ENCODE results near the gene SLC37A3. TPM values are rescaled to one million over a fixed set of nuclear protein-coding genes. Genes with fewer than 3 reads are reported as not detected.

SLC37A3 gene
- total RNA-seq, 1 donor from 2014 or later = 98.3 TPM

DNA sequence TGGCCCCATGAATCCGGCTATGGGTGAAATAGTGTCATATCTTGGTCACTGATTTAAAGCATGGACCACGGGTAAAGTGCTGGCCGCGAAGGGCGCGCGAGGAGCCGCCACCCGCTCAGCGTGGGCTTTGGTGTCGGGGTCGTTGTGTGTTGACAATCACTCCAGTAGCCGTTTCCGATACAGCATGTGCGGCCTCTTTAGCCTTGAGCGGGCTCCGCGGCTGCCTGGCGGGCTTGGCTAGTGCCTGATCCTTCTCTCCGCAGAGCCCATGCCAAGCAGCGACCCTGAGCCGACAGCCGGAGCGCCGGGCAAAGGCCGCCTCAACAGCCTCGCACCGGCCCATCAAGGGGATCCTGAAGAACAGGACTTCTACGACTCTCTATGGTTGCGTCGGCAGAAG, 105.9 kb downstream of the SLC37A3 start:
- DNase-seq (ENCODE audit: low spot score) = no peak
- Mint-ChIP-seq H3K9me3 (no peaks in the 10 kb centered on the region), H3K27me3 (ENCODE audit: low read depth) (no peaks in the 10 kb centered on the region), H3K4me1 (ENCODE audit: low read depth) (no peaks in the 10 kb centered on the region), H3K4me3 (ENCODE audit: low read depth) (no peak overlapping the region), H3K27ac (no peak overlapping the region), H3K36me3 (ENCODE audit: low read depth) (no peaks in the 10 kb centered on the region)
- intact Hi-C loops (cut with micrococcal nuclease) = no loop called here

DNA sequence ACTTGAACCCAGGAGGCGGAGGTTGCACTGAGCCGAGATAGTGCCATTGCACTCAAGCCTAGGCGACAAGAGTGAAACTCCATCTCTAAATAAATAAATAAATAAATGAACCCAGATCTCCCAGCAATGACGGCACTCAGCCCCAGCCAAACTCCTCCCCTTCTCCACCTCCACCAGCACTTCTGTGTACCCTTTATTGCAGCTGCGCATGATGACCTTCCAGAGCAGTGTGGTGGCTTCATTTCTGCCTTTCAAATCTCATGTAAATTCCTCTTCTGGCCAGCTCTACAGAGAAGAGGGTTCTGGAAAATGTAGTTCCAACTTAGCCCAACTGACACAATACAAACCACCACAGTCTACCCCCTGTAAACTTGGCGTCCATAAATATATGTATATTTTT, 108.5 kb downstream of the SLC37A3 start:
- Mint-ChIP-seq H3K27ac (no peak overlapping the region), H3K27me3 (ENCODE audit: low read depth) (no peaks in the 10 kb centered on the region), H3K9me3 (no peaks in the 10 kb centered on the region), H3K4me1 (ENCODE audit: low read depth) (no peaks in the 10 kb centered on the region), H3K4me3 (ENCODE audit: low read depth) (no peak overlapping the region), H3K36me3 (ENCODE audit: low read depth) (no peaks in the 10 kb centered on the region)
- intact Hi-C loops (cut with micrococcal nuclease) = no loop called here
- no peak for DNase-seq (ENCODE audit: low spot score)

DNA sequence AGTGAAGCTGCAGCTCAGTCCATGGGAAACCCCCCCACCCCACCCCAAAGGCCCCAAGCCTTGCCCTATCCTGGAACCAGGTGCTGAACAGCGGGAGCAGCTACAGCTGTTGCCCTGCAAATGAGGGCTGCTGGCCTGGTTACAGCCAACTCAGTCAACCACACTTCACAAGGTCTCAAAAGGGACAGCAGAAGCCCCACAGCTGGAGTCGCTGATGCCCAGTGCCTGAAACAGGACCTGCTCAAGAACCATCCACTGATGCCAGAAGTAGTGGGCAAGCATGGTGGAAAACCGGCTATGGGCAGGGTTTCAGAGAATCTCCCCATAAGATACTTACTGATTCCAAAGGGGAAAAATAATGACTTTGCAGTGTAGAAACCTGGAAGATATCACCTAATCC, 110.3 kb downstream of the SLC37A3 start:
- no peaks in the 10 kb centered on the region for H3K36me3 Mint-ChIP-seq (ENCODE audit: low read depth)
- H3K4me1 Mint-ChIP-seq (ENCODE audit: low read depth) = no peaks in the 10 kb centered on the region
- DNase-seq (ENCODE audit: low spot score) = no peak
- intact Hi-C loops (cut with micrococcal nuclease) = no loop called here
- no peaks in the 10 kb centered on the region for H3K27me3 Mint-ChIP-seq (ENCODE audit: low read depth)
- H3K4me3 Mint-ChIP-seq (ENCODE audit: low read depth) = no peak overlapping the region
- no peak overlapping the region for H3K27ac Mint-ChIP-seq
- H3K9me3 Mint-ChIP-seq = no peaks in the 10 kb centered on the region

DNA sequence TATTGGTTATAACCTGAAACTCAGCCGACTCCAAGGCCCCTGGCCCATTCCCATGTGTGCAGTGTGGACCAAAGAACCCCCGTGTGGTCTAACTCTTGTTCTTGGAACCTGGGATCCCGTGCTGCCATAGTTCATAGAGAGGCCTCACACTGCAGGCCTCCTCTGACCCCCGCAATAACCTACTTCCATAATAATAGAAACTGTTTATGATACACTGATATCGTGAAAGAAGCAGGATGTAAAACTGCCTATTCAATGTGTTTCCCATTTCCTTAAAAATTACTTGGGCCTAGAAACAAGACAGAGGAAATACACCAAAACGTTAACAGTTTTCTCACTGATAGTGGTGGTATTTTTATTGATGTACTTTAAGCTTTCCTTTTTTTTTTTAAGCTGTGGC, 112.4 kb downstream of the SLC37A3 start:
- Mint-ChIP-seq H3K4me3 (ENCODE audit: low read depth) (no peak overlapping the region), H3K27ac (no peak overlapping the region), H3K27me3 (ENCODE audit: low read depth) (no peaks in the 10 kb centered on the region), H3K36me3 (ENCODE audit: low read depth) (no peaks in the 10 kb centered on the region), H3K9me3 (no peaks in the 10 kb centered on the region), H3K4me1 (ENCODE audit: low read depth) (no peaks in the 10 kb centered on the region)
- intact Hi-C loops (cut with micrococcal nuclease) = no loop called here
- DNase-seq (ENCODE audit: low spot score) = no peak

DNA sequence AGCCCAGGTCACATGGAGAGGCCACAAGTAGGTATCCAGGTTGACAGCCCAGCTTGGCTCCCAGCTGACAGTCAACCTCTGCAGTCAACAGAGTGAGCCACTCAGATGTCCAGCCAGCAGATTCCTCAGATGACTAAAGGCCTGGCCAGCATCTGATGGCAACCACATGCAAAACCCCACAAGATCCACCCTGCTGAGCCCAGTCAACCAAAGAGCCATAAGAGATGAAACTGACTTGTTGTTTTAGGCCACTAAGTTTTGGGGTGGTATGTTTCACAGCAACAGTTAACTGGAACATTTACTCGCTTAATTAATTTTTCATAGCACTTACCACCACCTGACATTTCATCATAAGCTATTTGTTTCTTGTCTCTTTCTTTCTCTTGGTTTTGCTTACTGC, 114.3 kb downstream of the SLC37A3 start:
- H3K9me3 Mint-ChIP-seq = no peaks in the 10 kb centered on the region
- no peaks in the 10 kb centered on the region for H3K4me1 Mint-ChIP-seq (ENCODE audit: low read depth)
- no peak overlapping the region for H3K27ac Mint-ChIP-seq
- intact Hi-C loops (cut with micrococcal nuclease) = no loop called here
- no peaks in the 10 kb centered on the region for H3K36me3 Mint-ChIP-seq (ENCODE audit: low read depth)
- H3K4me3 Mint-ChIP-seq (ENCODE audit: low read depth) = no peak overlapping the region
- no peaks in the 10 kb centered on the region for H3K27me3 Mint-ChIP-seq (ENCODE audit: low read depth)
- DNase-seq (ENCODE audit: low spot score) = no peak

Other genes starting within 250 kb of the SLC37A3 start
- 10.4 and 12.5 TPM in 2 replicates for gene KDM7A, start 221.5 kb downstream of the SLC37A3 start, total RNA-seq
- 12.5 and 14.5 TPM in 2 replicates for gene RAB19, start 5.5 kb upstream of the SLC37A3 start, total RNA-seq
- gene MKRN1, start 81.0 kb upstream of the SLC37A3 start, total RNA-seq = 72.9 and 73.6 TPM in 2 replicates
- gene DENND2A, start 242.3 kb upstream of the SLC37A3 start, total RNA-seq = not detected in 2 replicates

Measured in activated T-helper 2 cell treated with anti-CD3 and anti-CD28 coated beads, Interferon-gamma antibody, Interleukin-2, Interleukin-4, amounts not matched to agents 10 μg/mL and 5 μg/mL and 100 μg/mL, durations not matched to agents 14 hours and 24 hours and 36 hours (primary cell).